Stimulated activated naive CD8-positive, alpha-beta T cell treated with anti-CD3 and anti-CD28 coated beads, Interleukin-15, Interleukin-2, amounts not matched to agents 100 ng/mL and 50 ng/mL, for 24 hours (primary cell): ENCODE data around the gene COL15A1.

Experiments
- H3K27ac Mint-ChIP-seq: one replicate; pipeline ENCODE4 v1.8.0; 2021; ENCODE audit warnings: mild to moderate bottlenecking, mixed read lengths
- H3K27me3 Mint-ChIP-seq: one replicate; pipeline ENCODE4 v1.8.0; 2021; ENCODE audit warnings: mixed read lengths
- H3K36me3 Mint-ChIP-seq: one replicate; pipeline ENCODE4 v1.8.0; 2021; ENCODE audit warnings: low read depth, mixed read lengths
- H3K4me1 Mint-ChIP-seq: one replicate; pipeline ENCODE4 v1.8.0; 2021; ENCODE audit warnings: low read depth, mixed read lengths
- H3K4me3 Mint-ChIP-seq: one replicate; pipeline ENCODE4 v1.8.0; 2021; ENCODE audit warnings: mild to moderate bottlenecking, mixed read lengths
- H3K9me3 Mint-ChIP-seq: one replicate; pipeline ENCODE4 v1.8.0; 2021; ENCODE audit warnings: mixed read lengths

Gene COL15A1

DNA sequence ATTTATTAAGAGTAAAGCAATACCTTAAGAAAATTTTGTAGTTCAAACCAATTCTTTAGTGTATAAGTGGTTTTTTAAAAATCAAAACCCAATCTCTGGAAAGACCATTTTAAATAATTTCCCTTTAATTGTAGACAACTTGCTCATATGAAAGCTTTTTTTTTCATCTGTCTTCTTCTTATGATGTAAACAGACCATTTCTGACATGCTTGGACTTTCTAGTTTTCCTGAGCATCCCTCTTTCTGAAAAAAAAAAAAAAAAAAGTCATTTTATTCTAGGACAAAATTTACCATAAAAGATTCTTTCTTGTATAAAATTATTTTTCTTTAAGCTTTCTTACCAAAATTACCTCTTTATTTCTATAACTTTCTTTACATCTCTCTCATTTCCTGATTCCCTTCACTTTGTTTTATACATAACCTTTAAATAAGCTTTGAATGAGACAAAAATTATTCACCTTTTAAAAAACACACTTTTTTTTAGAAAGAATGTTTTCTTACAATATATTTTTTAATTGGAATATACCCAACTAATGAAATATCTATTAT, 67.5 kb downstream of the COL15A1 start:
- Mint-ChIP-seq H3K27ac (no peak overlapping the region), H3K36me3 (peaks cover 9% of the 10 kb centered on the region), H3K4me1 (peaks cover 22% of the 10 kb centered on the region), H3K27me3 (no peaks in the 10 kb centered on the region), H3K4me3 (no peak overlapping the region), H3K9me3 (peaks cover 10% of the 10 kb centered on the region)

DNA sequence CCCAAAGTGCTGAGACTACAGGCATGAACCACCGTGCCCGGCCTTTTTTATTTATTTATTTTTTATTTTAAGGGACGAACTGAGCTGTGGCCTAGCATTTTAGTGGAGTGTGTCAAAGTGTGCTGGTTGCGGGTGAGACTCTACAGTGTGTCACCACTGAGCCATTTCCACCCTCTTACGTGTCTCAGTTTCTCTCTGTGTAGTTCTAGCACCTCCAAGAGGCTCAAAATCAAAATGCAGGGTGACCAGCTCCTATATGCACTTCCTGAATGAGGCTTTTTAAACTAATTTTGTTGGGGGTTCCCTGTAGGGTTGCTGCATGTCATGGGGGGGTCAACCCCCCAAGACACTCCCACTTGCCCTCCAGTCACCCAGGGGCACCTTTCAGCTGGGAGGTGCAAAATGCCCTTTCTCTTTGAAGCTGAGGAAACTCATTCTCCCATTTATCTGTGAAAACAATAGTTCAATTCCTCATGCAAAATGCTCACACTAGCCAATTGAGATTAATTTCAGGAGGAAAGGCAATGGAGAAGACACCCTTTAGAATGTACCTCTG, 69.3 kb downstream of the COL15A1 start:
- H3K9me3 Mint-ChIP-seq = peaks cover 10% of the 10 kb centered on the region
- H3K27me3 Mint-ChIP-seq = no peaks in the 10 kb centered on the region
- peaks cover 22% of the 10 kb centered on the region for H3K4me1 Mint-ChIP-seq
- H3K27ac Mint-ChIP-seq = peak overlapping the region; percentile 91
- H3K4me3 Mint-ChIP-seq = peak overlapping the region; percentile 60
- H3K36me3 Mint-ChIP-seq = peaks cover 9% of the 10 kb centered on the region

DNA sequence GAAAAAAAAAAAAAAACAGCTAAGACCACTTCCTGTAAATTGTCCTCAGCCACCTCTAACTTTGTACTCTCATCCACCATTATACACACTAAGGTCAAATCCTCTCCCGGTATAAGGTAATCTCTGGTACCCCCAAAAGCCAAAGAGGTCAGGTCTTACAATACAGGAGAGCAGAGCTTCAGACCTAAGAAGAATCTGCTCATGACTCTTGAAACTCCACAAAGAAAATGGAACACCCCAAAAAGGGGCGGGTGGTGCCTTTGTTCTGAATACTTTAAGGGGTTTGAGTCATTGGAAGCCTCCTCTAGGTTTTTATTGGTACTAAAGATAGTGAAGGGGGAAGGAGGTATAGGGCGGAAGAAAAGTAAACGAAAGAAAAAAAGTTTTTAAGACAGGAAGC, 69.8 kb downstream of the COL15A1 start:
- Mint-ChIP-seq H3K36me3 (peaks cover 9% of the 10 kb centered on the region), H3K4me1 (peaks cover 22% of the 10 kb centered on the region), H3K27me3 (no peaks in the 10 kb centered on the region), H3K9me3 (peaks cover 10% of the 10 kb centered on the region), H3K27ac (peak overlapping the region; percentile 91), H3K4me3 (peak overlapping the region; percentile 60)

- Mint-ChIP-seq H3K27ac (no peak overlapping the region), H3K4me1 (peaks cover 22% of the 10 kb centered on the region), H3K27me3 (no peaks in the 10 kb centered on the region), H3K9me3 (peaks cover 4% of the 10 kb centered on the region), H3K4me3 (no peak overlapping the region), H3K36me3 (peaks cover 4% of the 10 kb centered on the region)
These were observed 71.7 kb downstream of the COL15A1 start for GRCh38 chr9:99015448-99015847.

- Mint-ChIP-seq H3K36me3 (peaks cover 4% of the 10 kb centered on the region), H3K27ac (no peak overlapping the region), H3K4me3 (no peak overlapping the region), H3K4me1 (peaks cover 22% of the 10 kb centered on the region), H3K9me3 (peaks cover 4% of the 10 kb centered on the region), H3K27me3 (no peaks in the 10 kb centered on the region)
These were observed 72.2 kb downstream of the COL15A1 start for GRCh38 chr9:99015890-99016289.

DNA sequence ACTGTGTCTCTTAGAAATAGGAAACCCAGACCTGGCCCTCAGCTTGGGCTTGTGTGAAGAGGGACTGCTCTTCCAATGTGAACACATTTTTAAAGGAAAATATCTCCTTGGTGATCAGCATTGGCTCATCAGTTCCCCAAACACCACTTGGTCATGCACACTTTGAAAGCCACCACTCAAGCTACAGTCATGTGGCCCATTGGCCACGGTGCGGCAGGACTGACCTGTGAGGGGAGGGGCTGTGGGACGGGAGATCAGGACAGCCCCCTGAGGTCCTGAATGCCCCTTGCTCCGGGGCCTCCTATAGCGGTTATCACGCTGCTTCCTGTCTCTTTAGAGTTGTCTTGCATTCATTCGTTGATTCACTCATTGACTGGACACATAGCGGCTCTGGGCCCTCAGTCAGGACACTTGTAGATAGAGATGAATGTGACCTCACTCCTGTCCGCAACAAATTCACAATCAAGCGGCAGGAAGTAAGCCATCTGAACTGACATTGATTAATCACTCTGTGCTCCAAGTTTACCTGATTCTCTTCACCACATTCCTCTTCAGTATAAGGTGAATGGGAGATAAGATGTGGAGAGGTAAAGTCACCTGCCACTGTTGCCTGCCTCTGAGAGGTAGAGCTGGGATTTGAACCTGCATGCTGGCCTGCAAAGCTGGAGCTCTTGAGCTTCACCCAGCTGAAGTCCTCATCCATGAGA, 73.1 kb downstream of the COL15A1 start:
- H3K36me3 Mint-ChIP-seq = peaks cover 4% of the 10 kb centered on the region
- no peak overlapping the region for H3K4me3 Mint-ChIP-seq
- H3K27ac Mint-ChIP-seq = no peak overlapping the region
- H3K9me3 Mint-ChIP-seq = peaks cover 4% of the 10 kb centered on the region
- peaks cover 22% of the 10 kb centered on the region for H3K4me1 Mint-ChIP-seq
- no peaks in the 10 kb centered on the region for H3K27me3 Mint-ChIP-seq

GRCh38 chr9:99018653-99019052, 74.9 kb downstream of the COL15A1 start:
- Mint-ChIP-seq H3K27me3 (no peaks in the 10 kb centered on the region), H3K27ac (no peak overlapping the region), H3K9me3 (no peaks in the 10 kb centered on the region), H3K36me3 (no peaks in the 10 kb centered on the region), H3K4me3 (no peak overlapping the region), H3K4me1 (peaks cover 9% of the 10 kb centered on the region)

GRCh38 chr9:99019510-99020331, 76.0 kb downstream of the COL15A1 start:
- H3K4me1 Mint-ChIP-seq = no peaks in the 10 kb centered on the region
- no peaks in the 10 kb centered on the region for H3K27me3 Mint-ChIP-seq
- no peaks in the 10 kb centered on the region for H3K9me3 Mint-ChIP-seq
- H3K27ac Mint-ChIP-seq = no peak overlapping the region
- no peak overlapping the region for H3K4me3 Mint-ChIP-seq
- H3K36me3 Mint-ChIP-seq = no peaks in the 10 kb centered on the region

GRCh38 chr9:99020786-99021436, 77.2 kb downstream of the COL15A1 start:
- no peak overlapping the region for H3K4me3 Mint-ChIP-seq
- H3K27ac Mint-ChIP-seq = no peak overlapping the region
- H3K36me3 Mint-ChIP-seq = no peaks in the 10 kb centered on the region
- H3K9me3 Mint-ChIP-seq = no peaks in the 10 kb centered on the region
- H3K27me3 Mint-ChIP-seq = no peaks in the 10 kb centered on the region
- H3K4me1 Mint-ChIP-seq = no peaks in the 10 kb centered on the region

- Mint-ChIP-seq H3K9me3 (no peaks in the 10 kb centered on the region), H3K27ac (no peak overlapping the region), H3K36me3 (no peaks in the 10 kb centered on the region), H3K27me3 (no peaks in the 10 kb centered on the region), H3K4me3 (no peak overlapping the region), H3K4me1 (peaks cover 2% of the 10 kb centered on the region)
These were observed 77.8 kb downstream of the COL15A1 start for GRCh38 chr9:99021512-99021911.

DNA sequence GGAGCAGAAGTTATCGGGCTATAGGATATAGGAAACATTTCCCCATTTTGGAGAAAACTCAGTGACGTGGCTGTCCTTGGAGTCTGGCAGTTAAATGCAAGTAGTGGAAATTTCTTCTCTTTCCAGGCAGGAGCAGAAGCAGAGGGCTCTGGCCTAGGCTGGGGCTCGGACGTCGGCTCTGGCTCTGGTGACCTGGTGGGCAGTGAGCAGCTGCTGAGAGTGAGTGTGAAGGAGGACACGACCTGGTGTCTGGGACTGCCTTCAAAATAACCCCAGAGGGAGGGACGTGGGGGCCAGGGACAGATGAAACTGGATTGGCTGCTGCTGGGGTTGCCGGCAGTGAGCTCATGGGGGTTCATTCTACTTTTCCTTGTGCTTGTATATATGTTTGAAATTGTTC, 79.5 kb downstream of the COL15A1 start:
- Mint-ChIP-seq H3K27me3 (no peaks in the 10 kb centered on the region), H3K27ac (no peak overlapping the region), H3K36me3 (no peaks in the 10 kb centered on the region), H3K9me3 (no peaks in the 10 kb centered on the region), H3K4me3 (no peak overlapping the region), H3K4me1 (peaks cover 17% of the 10 kb centered on the region)

DNA sequence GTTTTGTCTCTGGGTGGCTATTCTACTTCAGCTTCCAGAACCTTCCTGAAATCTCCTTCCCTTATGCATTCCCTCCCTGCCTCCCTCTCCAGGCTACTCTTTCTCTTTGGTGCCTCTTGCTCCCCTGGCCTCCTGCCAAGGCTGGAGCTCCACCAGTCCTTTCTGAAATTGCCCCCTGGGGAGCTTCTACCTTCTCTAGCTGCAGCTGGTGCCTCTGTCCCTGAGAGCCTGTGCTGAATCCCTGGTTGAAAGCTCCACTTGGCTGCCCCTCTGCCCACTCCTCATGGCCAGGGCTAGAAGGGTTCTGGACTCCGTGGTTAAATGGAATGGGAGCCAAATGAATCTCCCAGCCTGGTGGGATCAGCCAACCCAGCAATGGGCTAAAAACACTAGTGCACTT, 80.1 kb downstream of the COL15A1 start:
- H3K36me3 Mint-ChIP-seq = no peaks in the 10 kb centered on the region
- H3K4me1 Mint-ChIP-seq = peaks cover 17% of the 10 kb centered on the region
- H3K27ac Mint-ChIP-seq = no peak overlapping the region
- H3K9me3 Mint-ChIP-seq = no peaks in the 10 kb centered on the region
- no peaks in the 10 kb centered on the region for H3K27me3 Mint-ChIP-seq
- H3K4me3 Mint-ChIP-seq = no peak overlapping the region

DNA sequence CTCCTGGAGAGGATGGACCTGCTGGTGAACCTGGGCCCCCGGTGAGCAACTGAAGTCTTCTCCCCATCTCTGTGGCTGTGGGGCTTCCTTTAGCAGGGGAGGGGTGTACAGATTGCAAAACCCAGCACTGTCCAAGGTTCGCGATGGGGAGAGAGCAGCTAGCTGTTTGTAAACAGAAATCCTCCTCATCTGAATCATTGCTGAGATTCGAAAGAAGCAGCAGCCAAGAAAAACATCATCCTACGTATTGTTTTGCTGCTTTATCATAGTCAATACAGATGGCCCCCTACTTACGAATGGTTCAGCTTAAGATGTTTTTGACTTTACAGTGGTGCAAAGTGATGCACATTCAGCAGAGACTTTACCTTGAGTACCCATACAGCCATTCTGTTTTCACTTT, 81.3 kb downstream of the COL15A1 start:
- Mint-ChIP-seq H3K9me3 (no peaks in the 10 kb centered on the region), H3K27ac (no peak overlapping the region), H3K27me3 (no peaks in the 10 kb centered on the region), H3K36me3 (no peaks in the 10 kb centered on the region), H3K4me1 (peaks cover 17% of the 10 kb centered on the region), H3K4me3 (no peak overlapping the region)

DNA sequence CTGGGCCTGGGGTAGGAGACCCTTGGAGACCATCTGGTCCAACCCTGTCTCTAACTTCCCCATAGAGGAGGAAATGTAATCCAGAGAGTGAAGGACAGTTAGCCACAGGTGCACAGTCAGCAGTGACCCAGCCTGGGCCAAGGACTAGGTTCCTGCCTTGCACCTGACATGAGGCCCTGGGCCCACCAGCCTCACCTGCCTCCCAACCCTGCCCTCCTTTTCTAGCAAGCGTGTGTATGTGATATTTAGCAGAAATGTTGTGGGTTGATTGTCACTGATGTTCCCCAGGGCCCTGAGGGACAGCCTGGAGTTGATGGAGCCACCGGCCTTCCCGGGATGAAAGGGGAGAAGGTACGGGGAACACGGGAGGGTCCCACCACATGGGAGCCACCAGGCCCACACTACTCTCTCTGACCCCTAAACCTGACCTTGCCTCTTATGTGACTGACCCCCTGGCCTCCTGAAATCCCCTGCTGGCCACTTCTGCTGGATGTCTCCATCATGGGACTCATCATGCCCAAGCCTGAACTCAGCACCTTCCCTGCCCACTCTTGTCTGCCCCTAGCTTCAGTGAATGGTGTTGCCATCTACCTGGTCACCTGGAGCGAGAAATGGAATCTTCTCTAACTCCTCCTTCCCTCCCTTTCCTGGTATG, 82.0 kb downstream of the COL15A1 start:
- Mint-ChIP-seq H3K4me1 (peaks cover 17% of the 10 kb centered on the region), H3K36me3 (no peaks in the 10 kb centered on the region), H3K9me3 (no peaks in the 10 kb centered on the region), H3K27me3 (no peaks in the 10 kb centered on the region), H3K4me3 (no peak overlapping the region), H3K27ac (no peak overlapping the region)
